Breast epithelium (tissue), 4 donors: Measurements from ENCODE around the gene PBX4. TPM values are rescaled to one million over a fixed set of nuclear protein-coding genes. Genes with fewer than 3 reads are reported as not detected.

Experiments
- DNase-seq, 2 donors: peaks; one replicate each; pipeline ENCODE4 v3.0.0-alpha.2; 2019; ENCODE audit warnings: low spot score in 2 of 2
- H3K27ac ChIP-seq, 2 donors: fragments of 200-600 bp; sonication (generic) in 1 of 2; one replicate each; pipeline ENCODE4 v1.5.1; 2016 to 2019; ENCODE audit warnings: mild to moderate bottlenecking in 1 of 2
- H3K27me3 ChIP-seq, 2 donors: fragments of 200-600 bp; sonication (generic) in 1 of 2; one replicate each; pipeline versions ENCODE4 v1.5.1 to v1.6.0; 2017 to 2019; ENCODE audit warnings: control low read depth in 1 of 2, mild to moderate bottlenecking in 1 of 2
- H3K36me3 ChIP-seq: fragments of 200-600 bp; one replicate; pipeline ENCODE4 v1.5.1; 2019
- H3K4me1 ChIP-seq, 2 donors: fragments of 200-600 bp; sonication (generic); one replicate each; pipeline ENCODE4 v1.5.1; 2016 to 2019; ENCODE audit warnings: control low read depth in 1 of 2
- H3K4me3 ChIP-seq, 3 donors: fragments of 200-600 bp; sonication (generic); 1 replicate in 2 of 3; 2 replicates in 1 of 3; pipeline ENCODE4 v1.5.1; 2016 to 2019; ENCODE audit warnings: mild to moderate bottlenecking in 3 of 3, moderate library complexity in 2 of 3
- H3K9me3 ChIP-seq, 2 donors: fragments of 200-600 bp; sonication (generic) in 1 of 2; one replicate each; pipeline ENCODE4 v1.5.1; 2016 to 2019; ENCODE audit warnings: control low read depth in 1 of 2
- CTCF ChIP-seq, 3 donors: fragments of 450-650 bp; IDR thresholded peaks; one replicate each; pipeline ENCODE4 v1.5.1; 2016 to 2017; ENCODE audit warnings: antibody characterized with exemption in 3 of 3, mild to moderate bottlenecking in 3 of 3, moderate library complexity in 3 of 3
- POLR2A ChIP-seq: fragments of 450-650 bp; IDR thresholded peaks from one replicate; pipeline ENCODE4 v1.6.1; 2016; ENCODE audit warnings: antibody characterized with exemption, mild to moderate bottlenecking, moderate library complexity
- POLR2AphosphoS5 ChIP-seq, 3 donors: sonication (generic); formaldehyde crosslinking; IDR thresholded peaks; one replicate each; pipeline ENCODE4 v1.6.1; 2017; ENCODE audit warnings: antibody characterized with exemption in 3 of 3
- intact Hi-C: fragments of 100-400 bp; cut with DNase I; formaldehyde crosslinking; loops from one replicate; pipeline ENCODE4 v1.15.1; 2023; ENCODE audit warnings: low total_unique reads
- total RNA-seq, 3 donors: library from RNA; depleted of rRNA; stranded (reverse); fragments of >200 nt; gene quantifications; one replicate each; pipeline ENCODE4 v1.1.0, GENCODE V29; 2016

The PBX4 gene
- total RNA-seq, 3 donors from 2014 or later = 3.4 to 5.9 (median 5.6) TPM

GRCh38 chr19:19540064-19540714 lies 78.3 kb downstream of the PBX4 start:
- H3K4me1 ChIP-seq = peaks cover 0 to 7% of the 10 kb centered on the region in 2 donors
- no peak for DNase-seq
- peaks cover 0 to 5% of the 10 kb centered on the region in 2 donors for H3K9me3 ChIP-seq
- peak overlapping the region in 2 of 3 donors; percentile 39 to 54 for H3K4me3 ChIP-seq
- intact Hi-C loops = no loop called here
- H3K36me3 ChIP-seq = no peaks in the 10 kb centered on the region
- H3K27me3 ChIP-seq = no peaks in the 10 kb centered on the region
- TF ChIP-seq POLR2A (no peak), POLR2AphosphoS5 (IDR thresholded peaks at IDR 0.05) (no peak), CTCF (IDR thresholded peaks at IDR 0.05) (no peak)
- no peak overlapping the region for H3K27ac ChIP-seq

- Histone ChIP-seq H3K4me1 (peaks cover 0 to 7% of the 10 kb centered on the region in 2 donors), H3K9me3 (peaks cover 0 to 5% of the 10 kb centered on the region in 2 donors), H3K27ac (no peak overlapping the region), H3K36me3 (no peaks in the 10 kb centered on the region), H3K27me3 (no peaks in the 10 kb centered on the region), H3K4me3 (no peak overlapping the region)
- no peak for DNase-seq
- intact Hi-C loops = loop anchor here (10.0 kb wide), 1 partner anchor 415 kb away; no protein-coding TSS in a partner anchor
- no peak for TF ChIP-seq POLR2AphosphoS5 (IDR thresholded peaks at IDR 0.05)
- TF ChIP-seq CTCF (IDR thresholded peaks at IDR 0.05) = no peak
- TF ChIP-seq POLR2A = no peak
These were observed 78.8 kb downstream of the PBX4 start for GRCh38 chr19:19539698-19540063.

- TF ChIP-seq CTCF (IDR thresholded peaks at IDR 0.05) (no peak), POLR2A (no peak), POLR2AphosphoS5 (IDR thresholded peaks at IDR 0.05) (no peak)
- Histone ChIP-seq H3K27ac (no peak overlapping the region), H3K27me3 (no peaks in the 10 kb centered on the region), H3K36me3 (no peaks in the 10 kb centered on the region), H3K4me1 (peaks cover 0 to 7% of the 10 kb centered on the region in 2 donors), H3K9me3 (peaks cover 0 to 5% of the 10 kb centered on the region in 2 donors), H3K4me3 (peak overlapping the region in 2 of 3 donors; percentile 52 to 70)
- no peak for DNase-seq
- intact Hi-C loops = loop anchor here (10.0 kb wide), 1 partner anchor 416 kb away; no protein-coding TSS in a partner anchor
These were observed 79.7 kb downstream of the PBX4 start for GRCh38 chr19:19538785-19539166.

GRCh38 chr19:19538061-19538784 lies 80.3 kb downstream of the PBX4 start, which contains the start of gene CILP2:
Gene CILP2, plus strand, starts transcription at chr19:19538265. Its CDS starts 85 bp downstream, at chr19:19538350.
- peak in 1 of 2 donors; percentile 35 for DNase-seq
- peak within 1 kb of the TSS; percentile 10 to 19 for H3K27ac ChIP-seq
- H3K4me3 ChIP-seq = peak within 1 kb of the TSS; percentile 28 to 70 (median 52)
- peaks cover 0 to 7% of the 10 kb centered on the region in 2 donors for H3K4me1 ChIP-seq
- H3K9me3 ChIP-seq = peaks cover 0 to 5% of the 10 kb centered on the region in 2 donors
- peak in 2 of 3 donors; percentile 15 to 17 for TF ChIP-seq CTCF (IDR thresholded peaks at IDR 0.05)
- TF ChIP-seq POLR2A = no peak
- H3K27me3 ChIP-seq = no peaks in the 10 kb centered on the region
- H3K36me3 ChIP-seq = no peaks in the 10 kb centered on the region
- intact Hi-C loops = loop anchor here (10.0 kb wide), 1 partner anchor 417 kb away; no protein-coding TSS in a partner anchor
